Measurements from ENCODE around the gene GRAMD1A.
A peak's percentile ranks its signal among the peaks of the same experiment; 100 is the strongest.

The GRAMD1A gene

DNA sequence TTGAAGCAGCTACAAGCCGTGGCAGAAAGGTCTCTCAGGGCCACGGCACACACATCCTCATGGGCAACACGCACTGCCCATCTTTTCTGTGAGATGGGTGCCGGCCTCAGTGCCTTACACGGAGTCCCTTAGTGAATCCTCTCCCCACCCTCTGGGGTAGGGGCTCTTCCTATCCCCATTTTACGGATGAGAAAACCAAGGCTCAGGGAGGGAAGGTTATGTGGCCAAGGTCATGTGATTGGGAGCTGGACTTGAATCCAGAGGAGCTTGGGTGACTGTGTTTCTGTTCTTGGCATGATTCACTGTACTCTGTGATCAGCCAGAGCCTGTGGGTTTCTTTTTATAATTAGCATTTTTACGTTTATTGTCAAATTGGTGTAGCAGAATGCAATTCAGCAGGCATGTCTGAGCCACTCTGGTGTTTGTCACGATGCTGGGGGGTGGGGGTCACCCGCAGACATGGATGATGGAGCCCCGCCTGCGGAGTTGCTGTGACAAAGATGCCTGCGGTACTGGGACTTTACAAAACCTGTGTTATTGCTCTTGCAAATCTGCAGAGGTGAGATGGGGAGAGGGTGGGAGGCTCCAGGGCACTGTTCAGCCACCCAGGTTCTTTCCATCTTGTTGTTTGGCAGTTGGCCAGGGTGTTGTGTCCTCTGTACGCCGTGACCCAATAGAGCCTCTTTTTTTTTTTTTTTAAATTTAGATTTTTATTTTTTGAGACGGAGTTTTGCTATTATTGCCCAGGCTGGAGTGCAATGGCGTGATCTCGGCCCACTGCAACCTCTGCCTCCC lies 34.7 kb downstream of the GRAMD1A start:
- no peak overlapping the region for H3K27ac ChIP-seq
- TF ChIP-seq, protein P1, sequence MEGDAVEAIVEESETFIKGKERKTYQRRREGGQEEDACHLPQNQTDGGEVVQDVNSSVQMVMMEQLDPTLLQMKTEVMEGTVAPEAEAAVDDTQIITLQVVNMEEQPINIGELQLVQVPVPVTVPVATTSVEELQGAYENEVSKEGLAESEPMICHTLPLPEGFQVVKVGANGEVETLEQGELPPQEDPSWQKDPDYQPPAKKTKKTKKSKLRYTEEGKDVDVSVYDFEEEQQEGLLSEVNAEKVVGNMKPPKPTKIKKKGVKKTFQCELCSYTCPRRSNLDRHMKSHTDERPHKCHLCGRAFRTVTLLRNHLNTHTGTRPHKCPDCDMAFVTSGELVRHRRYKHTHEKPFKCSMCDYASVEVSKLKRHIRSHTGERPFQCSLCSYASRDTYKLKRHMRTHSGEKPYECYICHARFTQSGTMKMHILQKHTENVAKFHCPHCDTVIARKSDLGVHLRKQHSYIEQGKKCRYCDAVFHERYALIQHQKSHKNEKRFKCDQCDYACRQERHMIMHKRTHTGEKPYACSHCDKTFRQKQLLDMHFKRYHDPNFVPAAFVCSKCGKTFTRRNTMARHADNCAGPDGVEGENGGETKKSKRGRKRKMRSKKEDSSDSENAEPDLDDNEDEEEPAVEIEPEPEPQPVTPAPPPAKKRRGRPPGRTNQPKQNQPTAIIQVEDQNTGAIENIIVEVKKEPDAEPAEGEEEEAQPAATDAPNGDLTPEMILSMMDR (IDR thresholded peaks at IDR 0.05): no peak
- no peak for TF ChIP-seq ZFX (IDR thresholded peaks at IDR 0.05; ENCODE audit: borderline replicate concordance)

- TF ChIP-seq ZFX (IDR thresholded peaks at IDR 0.05; ENCODE audit: borderline replicate concordance): no peak
- TF ChIP-seq, protein P1 (IDR thresholded peaks at IDR 0.05): no peak
- no peak overlapping the region for H3K27ac ChIP-seq
Observed at GRCh38 chr19:35037716-35038622, 37.8 kb downstream of the GRAMD1A start.

DNA sequence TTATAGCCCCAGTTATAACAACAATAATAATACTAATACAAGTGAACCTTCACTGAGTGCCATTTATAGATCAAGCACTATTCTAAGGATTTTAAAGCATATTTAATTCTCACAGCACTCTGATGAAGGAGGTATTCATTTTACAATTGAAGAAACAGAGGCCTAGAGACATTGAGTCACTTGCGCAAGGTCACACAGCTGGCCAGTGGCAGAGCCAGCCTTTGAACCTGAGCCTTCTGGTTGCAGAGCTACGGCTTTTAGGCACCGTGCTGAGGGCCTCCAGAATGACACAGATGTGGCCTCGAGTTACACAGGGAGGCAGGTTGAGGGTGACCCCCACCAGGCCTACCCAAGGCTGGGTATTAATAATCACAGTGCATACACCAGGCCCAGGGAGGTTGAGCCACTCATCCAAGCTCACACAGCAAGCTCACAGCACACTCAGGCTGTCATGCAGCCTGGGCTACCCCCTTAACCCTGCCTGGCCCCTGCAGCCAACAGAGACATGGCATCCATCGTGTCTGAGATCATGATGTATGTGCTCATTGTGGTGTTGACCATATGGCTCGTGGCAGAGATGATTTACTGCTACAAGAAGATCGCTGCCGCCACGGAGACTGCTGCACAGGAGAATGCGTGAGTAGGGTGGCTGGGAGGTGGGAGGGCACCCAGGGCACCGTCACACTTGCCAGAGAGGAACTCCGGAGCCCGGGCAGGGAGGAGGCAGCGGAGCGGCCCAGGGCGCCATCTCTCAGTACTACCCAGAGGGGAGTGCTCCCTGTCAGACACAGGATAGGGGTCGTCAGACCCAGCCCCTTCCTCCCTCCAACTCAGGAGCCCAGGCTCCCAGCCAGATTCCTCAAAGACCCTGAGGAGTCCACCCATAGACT lies 38.7 kb downstream of the GRAMD1A start:
- no peak overlapping the region for H3K27ac ChIP-seq

GRCh38 chr19:35039881-35040825 lies 40.0 kb downstream of the GRAMD1A start:
- TF ChIP-seq, protein P1 (IDR thresholded peaks at IDR 0.05): no peak
- TF ChIP-seq ZFX (IDR thresholded peaks at IDR 0.05; ENCODE audit: borderline replicate concordance): no peak
- peak overlapping the region; percentile 69 for H3K27ac ChIP-seq

More for the DNA sequence above, 38.7 kb downstream of the GRAMD1A start:
- TF ChIP-seq, protein P1 (IDR thresholded peaks at IDR 0.05): no peak
- TF ChIP-seq ZFX (IDR thresholded peaks at IDR 0.05; ENCODE audit: borderline replicate concordance): no peak

DNA sequence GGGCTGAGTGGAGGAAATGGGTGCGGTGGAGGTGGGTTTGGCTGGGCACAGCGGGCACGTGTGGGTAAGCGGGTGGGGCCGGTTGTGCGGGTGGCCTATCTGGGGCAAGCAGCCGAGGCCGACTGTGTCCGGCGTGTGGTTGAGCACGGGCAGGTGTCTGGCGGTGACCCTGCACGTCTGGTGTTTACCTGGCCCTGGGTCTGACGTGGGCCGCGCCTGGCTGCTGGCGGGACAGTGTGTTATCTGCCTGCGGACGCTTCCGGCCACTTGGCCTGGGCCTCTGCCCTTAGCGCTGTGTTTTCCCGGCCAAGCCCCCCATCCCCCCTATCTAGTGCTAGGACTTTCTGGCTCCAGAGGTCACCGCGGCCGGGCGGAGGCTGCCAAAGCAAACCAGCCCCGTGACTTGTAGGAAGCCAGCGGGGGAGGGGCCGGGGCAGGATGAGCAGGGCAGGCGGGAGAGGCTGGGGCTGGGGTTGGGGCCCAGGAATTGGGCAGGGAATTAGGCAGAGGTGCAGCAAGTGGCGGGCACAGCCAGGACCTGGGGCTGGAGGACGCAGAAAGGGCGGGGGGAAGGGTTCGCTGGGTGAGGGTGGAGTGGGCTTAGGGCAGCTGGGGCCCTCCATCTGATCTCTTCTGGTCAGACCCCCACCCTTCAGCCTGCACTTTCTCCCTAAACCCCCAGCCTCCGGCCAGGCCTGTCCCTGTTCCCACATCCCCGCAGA lies 40.9 kb downstream of the GRAMD1A start:
- TF ChIP-seq, protein P1 (IDR thresholded peaks at IDR 0.05): no peak
- TF ChIP-seq ZFX (IDR thresholded peaks at IDR 0.05; ENCODE audit: borderline replicate concordance): no peak
- H3K27ac ChIP-seq: peak overlapping the region; percentile 69

Data from 22Rv1 (cell line).